Measurements from ENCODE around the gene CABS1. TPM values are rescaled to one million over a fixed set of nuclear protein-coding genes. Genes with fewer than 3 reads are reported as not detected.

Gene CABS1
- total and polyA plus RNA-seq, 7 donors, result not detected

- WGBS, 2 donors, result 89 to 91% methylated on average over 2 of the region's 2 CpGs
Observed at GRCh38 chr4:70299643-70300042, 35.1 kb upstream of the CABS1 start.

DNA sequence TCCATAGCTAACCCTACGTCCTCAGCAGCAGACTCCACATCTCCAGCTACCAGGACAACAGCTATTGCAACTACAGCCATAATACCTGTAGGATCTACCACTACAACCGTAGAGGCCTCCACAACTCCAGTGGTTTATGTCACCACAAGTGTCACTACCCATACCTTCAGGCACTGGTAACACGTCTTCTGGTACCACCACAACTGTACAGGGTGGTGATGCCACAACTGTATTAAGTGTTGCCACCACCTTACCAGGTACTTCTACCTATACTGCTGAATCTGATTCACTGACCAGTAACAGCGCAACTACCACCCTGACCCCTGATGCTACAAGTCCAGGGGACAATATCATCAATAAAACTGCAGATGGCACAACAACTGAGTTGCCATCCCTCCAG lies 34.6 kb upstream of the CABS1 start:
- no peak overlapping the region for H3K27ac ChIP-seq
- H3K9me3 ChIP-seq, result no peaks in the 10 kb centered on the region
- H3K27me3 ChIP-seq, result no peaks in the 10 kb centered on the region
- no peak overlapping the region for H3K4me3 ChIP-seq
- no peak for DNase-seq
- H3K4me1 ChIP-seq, result no peaks in the 10 kb centered on the region
- no peak for TF ChIP-seq EP300 (IDR thresholded peaks at IDR 0.05)
- TF ChIP-seq CTCF (IDR thresholded peaks at IDR 0.05), result no peak
- no peak for TF ChIP-seq POLR2AphosphoS5 (IDR thresholded peaks at IDR 0.05)
- no peak for TF ChIP-seq POLR2A (IDR thresholded peaks at IDR 0.05)
- 84 to 86% methylated on average over 4 of the region's 4 CpGs for WGBS, 2 donors
- H3K36me3 ChIP-seq, result no peaks in the 10 kb centered on the region
- intact Hi-C loops (cut with DNase I), result no loop called here

More at GRCh38 chr4:70299643-70300042, 35.1 kb upstream of the CABS1 start:
- H3K36me3 ChIP-seq, result no peaks in the 10 kb centered on the region
- H3K4me3 ChIP-seq, result no peak overlapping the region
- no peak for DNase-seq
- no peaks in the 10 kb centered on the region for H3K27me3 ChIP-seq
- H3K27ac ChIP-seq, result no peak overlapping the region
- intact Hi-C loops (cut with DNase I), result no loop called here
- no peaks in the 10 kb centered on the region for H3K9me3 ChIP-seq
- H3K4me1 ChIP-seq, result no peaks in the 10 kb centered on the region
- no peak for TF ChIP-seq EP300 (IDR thresholded peaks at IDR 0.05)
- no peak for TF ChIP-seq CTCF (IDR thresholded peaks at IDR 0.05)
- TF ChIP-seq POLR2AphosphoS5 (IDR thresholded peaks at IDR 0.05), result no peak
- no peak for TF ChIP-seq POLR2A (IDR thresholded peaks at IDR 0.05)

DNA sequence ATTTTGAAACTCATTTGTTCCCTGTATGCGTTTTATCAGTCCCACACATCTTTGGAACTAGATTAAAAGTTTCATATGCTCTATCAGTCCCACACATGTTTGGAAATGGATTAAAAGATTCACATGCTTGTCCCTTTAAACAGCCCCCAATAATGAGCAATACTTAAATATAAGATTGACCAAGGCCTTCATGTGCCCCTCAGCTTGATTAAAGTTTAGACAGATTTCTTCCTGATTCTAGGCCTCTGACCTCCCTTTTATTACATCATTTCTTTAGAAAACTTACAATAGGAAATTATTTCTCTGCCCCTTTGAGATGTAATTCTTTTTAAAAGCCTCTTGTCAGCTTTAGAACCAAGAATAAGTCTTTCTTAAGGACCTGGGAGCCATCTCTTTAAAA lies 31.7 kb upstream of the CABS1 start:
- Histone ChIP-seq H3K4me3 (no peak overlapping the region), H3K9me3 (no peaks in the 10 kb centered on the region), H3K27ac (no peak overlapping the region), H3K36me3 (no peaks in the 10 kb centered on the region), H3K27me3 (no peaks in the 10 kb centered on the region), H3K4me1 (no peaks in the 10 kb centered on the region)
- DNase-seq, result no peak
- intact Hi-C loops (cut with DNase I), result no loop called here
- TF ChIP-seq POLR2A (IDR thresholded peaks at IDR 0.05), result no peak
- TF ChIP-seq CTCF (IDR thresholded peaks at IDR 0.05), result no peak
- TF ChIP-seq POLR2AphosphoS5 (IDR thresholded peaks at IDR 0.05), result no peak
- TF ChIP-seq EP300 (IDR thresholded peaks at IDR 0.05), result no peak
- 62 to 93% methylated on average over 1 of the region's 1 CpG for WGBS, 2 donors

DNA sequence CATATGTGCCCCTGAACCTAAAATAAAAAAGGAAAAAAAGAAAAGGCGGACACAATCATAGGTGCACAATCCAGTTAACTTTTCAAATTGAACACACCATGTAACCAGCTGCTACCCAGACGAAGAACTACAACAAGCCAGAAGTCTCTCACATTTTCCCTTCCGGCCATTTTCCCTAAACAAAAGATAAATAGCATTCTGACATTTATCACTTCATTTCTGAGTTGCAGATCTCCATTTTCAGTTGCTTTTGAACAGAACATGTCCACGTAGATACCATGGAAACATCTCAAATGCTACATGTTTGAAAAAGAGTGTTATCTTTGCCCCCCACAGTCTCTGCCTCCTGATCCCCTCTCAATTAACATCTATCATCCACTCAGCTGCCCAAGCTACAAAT lies 29.2 kb upstream of the CABS1 start:
- intact Hi-C loops (cut with DNase I), result no loop called here
- Histone ChIP-seq H3K4me1 (no peaks in the 10 kb centered on the region), H3K4me3 (no peak overlapping the region), H3K27ac (no peak overlapping the region), H3K36me3 (no peaks in the 10 kb centered on the region), H3K27me3 (no peaks in the 10 kb centered on the region), H3K9me3 (no peaks in the 10 kb centered on the region)
- TF ChIP-seq EP300 (IDR thresholded peaks at IDR 0.05) (no peak), CTCF (IDR thresholded peaks at IDR 0.05) (no peak), POLR2A (IDR thresholded peaks at IDR 0.05) (no peak), POLR2AphosphoS5 (IDR thresholded peaks at IDR 0.05) (no peak)
- DNase-seq, result no peak
- WGBS, 2 donors, result 66 to 73% methylated on average over 4 of the region's 4 CpGs

GRCh38 chr4:70306076-70306475 lies 28.7 kb upstream of the CABS1 start:
- Histone ChIP-seq H3K36me3 (no peaks in the 10 kb centered on the region), H3K27me3 (no peaks in the 10 kb centered on the region), H3K4me3 (no peak overlapping the region), H3K4me1 (no peaks in the 10 kb centered on the region), H3K27ac (no peak overlapping the region), H3K9me3 (no peaks in the 10 kb centered on the region)
- no peak for DNase-seq
- WGBS, 2 donors, result 25 to 70% methylated on average over 2 of the region's 2 CpGs
- no peak for TF ChIP-seq CTCF (IDR thresholded peaks at IDR 0.05)
- no peak for TF ChIP-seq POLR2A (IDR thresholded peaks at IDR 0.05)
- no peak for TF ChIP-seq POLR2AphosphoS5 (IDR thresholded peaks at IDR 0.05)
- no peak for TF ChIP-seq EP300 (IDR thresholded peaks at IDR 0.05)
- intact Hi-C loops (cut with DNase I), result no loop called here

Data from sigmoid colon (tissue), 7 donors.